SK-N-MC (cell line): ENCODE results near the gene LCN9.

Experiments used
- EZH2 ChIP-seq: fragments of 200-600 bp; sonication (generic); IDR thresholded peaks from one replicate; pipeline ENCODE4 v1.6.1; 2017; ENCODE audit warnings: antibody characterized with exemption
- POLR2AphosphoS5 ChIP-seq: IDR thresholded peaks from 2 replicates; pipeline ENCODE4 v1.6.1; 2012; ENCODE audit warnings: mild to moderate bottlenecking, low read depth, low read length, borderline replicate concordance

DNA sequence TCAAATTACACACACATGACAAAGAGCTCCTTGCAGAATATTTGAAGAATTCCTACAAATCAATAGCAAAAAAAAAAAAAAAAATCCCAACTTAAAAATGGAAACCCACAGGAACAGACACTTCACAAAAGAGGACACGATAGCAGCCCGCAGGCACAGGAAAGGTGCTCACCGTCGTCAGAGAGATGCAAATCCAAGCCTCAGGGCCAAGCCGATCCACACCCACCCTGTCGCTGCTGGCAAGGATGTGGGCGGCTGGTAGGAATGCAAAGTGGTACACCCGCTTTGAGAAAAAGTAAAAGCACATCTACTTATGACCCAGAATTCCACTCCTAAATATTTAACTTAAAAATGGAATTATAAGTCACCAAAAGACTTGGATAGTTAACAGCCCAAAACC lies 10.8 kb downstream of the LCN9 start:
- no peak for TF ChIP-seq EZH2
- TF ChIP-seq POLR2AphosphoS5: no peak
